VCaP (cell line): ENCODE results near the gene GRIK4.
A peak's percentile ranks its signal among the peaks of the same experiment; 100 is the strongest.

Experiments used
- H3K27ac ChIP-seq: fragments of 450-650 bp; 2 replicates; pipeline ENCODE4 v1.5.1; 2017
- TF ChIP-seq, protein P1 (sequence below): fragments of 450-650 bp; conservative IDR thresholded peaks from 2 replicates; pipeline ENCODE4 v1.5.1; 2017; ENCODE audit warnings: mild to moderate bottlenecking, moderate library complexity

Gene GRIK4

DNA sequence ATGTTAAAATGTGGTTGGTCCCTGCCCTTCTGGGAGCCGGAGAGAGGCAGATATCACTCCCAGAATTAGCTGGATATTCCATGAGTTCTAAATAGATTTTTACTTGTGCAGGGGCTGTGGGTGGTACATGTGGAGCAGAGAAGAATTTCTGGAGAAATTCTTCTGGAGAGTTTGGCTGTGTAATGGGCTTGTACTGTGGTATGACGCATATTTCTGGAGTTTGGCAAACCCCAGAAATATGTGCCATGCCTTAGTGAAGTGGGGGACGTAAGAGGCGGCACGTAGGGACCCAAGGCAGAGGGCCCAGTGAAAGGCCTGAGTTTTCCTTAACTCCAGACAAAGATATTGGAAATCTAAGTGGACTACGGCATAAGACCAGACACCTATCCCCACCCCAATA, 461.1 kb downstream of the GRIK4 start:
- TF ChIP-seq, protein P1, sequence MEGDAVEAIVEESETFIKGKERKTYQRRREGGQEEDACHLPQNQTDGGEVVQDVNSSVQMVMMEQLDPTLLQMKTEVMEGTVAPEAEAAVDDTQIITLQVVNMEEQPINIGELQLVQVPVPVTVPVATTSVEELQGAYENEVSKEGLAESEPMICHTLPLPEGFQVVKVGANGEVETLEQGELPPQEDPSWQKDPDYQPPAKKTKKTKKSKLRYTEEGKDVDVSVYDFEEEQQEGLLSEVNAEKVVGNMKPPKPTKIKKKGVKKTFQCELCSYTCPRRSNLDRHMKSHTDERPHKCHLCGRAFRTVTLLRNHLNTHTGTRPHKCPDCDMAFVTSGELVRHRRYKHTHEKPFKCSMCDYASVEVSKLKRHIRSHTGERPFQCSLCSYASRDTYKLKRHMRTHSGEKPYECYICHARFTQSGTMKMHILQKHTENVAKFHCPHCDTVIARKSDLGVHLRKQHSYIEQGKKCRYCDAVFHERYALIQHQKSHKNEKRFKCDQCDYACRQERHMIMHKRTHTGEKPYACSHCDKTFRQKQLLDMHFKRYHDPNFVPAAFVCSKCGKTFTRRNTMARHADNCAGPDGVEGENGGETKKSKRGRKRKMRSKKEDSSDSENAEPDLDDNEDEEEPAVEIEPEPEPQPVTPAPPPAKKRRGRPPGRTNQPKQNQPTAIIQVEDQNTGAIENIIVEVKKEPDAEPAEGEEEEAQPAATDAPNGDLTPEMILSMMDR = no peak
- H3K27ac ChIP-seq = no peak overlapping the region

DNA sequence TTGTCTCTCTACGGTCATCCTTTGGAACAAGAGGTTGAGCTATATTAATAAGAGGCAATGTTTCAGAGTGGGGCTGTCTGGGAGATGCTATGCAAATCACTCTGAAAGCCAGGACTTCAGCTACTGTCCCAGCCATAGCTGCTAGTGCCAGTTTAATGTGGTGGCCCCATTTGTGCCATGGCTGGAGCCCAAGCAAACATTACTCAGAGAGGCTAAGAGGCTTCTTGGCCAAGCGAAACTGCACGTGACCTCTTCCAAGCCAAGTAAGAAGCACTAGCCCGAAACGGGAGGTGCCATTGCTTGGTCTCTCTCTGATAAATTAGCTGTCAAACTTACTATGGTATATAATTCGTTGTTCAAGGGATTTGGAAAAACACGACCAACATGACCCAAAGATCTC, 462.0 kb downstream of the GRIK4 start:
- H3K27ac ChIP-seq = no peak overlapping the region
- TF ChIP-seq, protein P1 = no peak

DNA sequence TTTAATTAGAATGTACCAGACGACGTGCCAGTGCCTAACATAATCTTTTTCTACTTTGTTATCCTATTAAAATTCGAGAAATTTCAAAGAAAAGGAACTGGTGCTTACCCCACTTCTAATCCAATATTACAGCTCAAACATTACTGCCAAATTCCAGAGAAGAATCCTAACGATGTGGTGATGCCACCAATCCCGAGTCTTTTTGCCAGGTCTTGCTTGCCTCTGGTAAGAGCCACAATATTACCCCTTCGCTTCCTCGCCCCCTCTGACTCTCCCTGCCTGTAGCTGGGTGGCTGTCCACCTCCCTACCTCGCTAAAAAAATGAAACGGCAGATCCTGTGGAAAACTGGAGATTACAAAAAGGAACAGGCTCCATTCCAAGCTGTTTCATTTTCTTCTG, 462.9 kb downstream of the GRIK4 start:
- TF ChIP-seq, protein P1 = no peak
- no peak overlapping the region for H3K27ac ChIP-seq

DNA sequence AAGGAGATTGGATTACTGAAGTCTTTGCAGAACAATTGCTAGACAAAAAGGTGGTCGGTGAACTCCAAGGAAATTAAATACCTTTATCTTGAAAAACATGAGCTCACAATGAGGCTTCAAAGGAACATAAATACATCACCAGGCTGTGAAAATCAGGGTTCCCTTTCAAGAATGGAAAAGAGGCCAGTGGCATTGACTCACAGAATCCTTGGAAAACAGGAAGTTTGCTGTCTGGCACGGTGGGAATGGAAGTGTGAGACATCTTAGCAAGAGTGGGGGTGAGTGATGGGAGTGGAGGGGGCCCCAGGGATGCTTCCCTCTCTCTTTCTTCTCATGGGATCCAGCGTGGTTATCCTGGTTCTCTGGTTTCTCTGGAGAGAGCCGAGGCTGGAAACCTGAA, 463.4 kb downstream of the GRIK4 start:
- no peak overlapping the region for H3K27ac ChIP-seq
- TF ChIP-seq, protein P1 = no peak

GRCh38 chr11:120977266-120978137, 466.0 kb downstream of the GRIK4 start:
- H3K27ac ChIP-seq = no peak overlapping the region
- TF ChIP-seq, protein P1 = no peak

- TF ChIP-seq, protein P1 = no peak
Observed at GRCh38 chr11:120978701-120979100, 467.2 kb downstream of the GRIK4 start.

GRCh38 chr11:120985718-120986569, 474.4 kb downstream of the GRIK4 start:
- H3K27ac ChIP-seq = peak overlapping the region; percentile 78
- TF ChIP-seq, protein P1 = peak; percentile 74

More at GRCh38 chr11:120978701-120979100, 467.2 kb downstream of the GRIK4 start:
- no peak overlapping the region for H3K27ac ChIP-seq
